RWPE2 (cell line): Measurements from ENCODE around the gene KIAA1217.

Experiments used
- ATAC-seq: fragments of 200-7000 bp; cut with Tn5 transposase; 3 replicates; pipeline ENCODE4 v1.9.1; 2021; ENCODE audit warnings: low read depth
- DNase-seq: peaks from one replicate; pipeline ENCODE4 v3.0.0-alpha.2; 2020; ENCODE audit warnings: low spot score
- H3K27ac ChIP-seq: fragments of 450-650 bp; 2 replicates; pipeline ENCODE4 v1.5.1; 2017; ENCODE audit warnings: mild to moderate bottlenecking; ENCODE audit not compliant: poor library complexity, severe bottlenecking
- H3K27me3 ChIP-seq: fragments of 250-450 bp; sonication (Bioruptor Pico); 2 replicates; pipeline ENCODE4 v1.5.1; 2021; ENCODE audit warnings: mild to moderate bottlenecking, moderate library complexity; ENCODE audit not compliant: insufficient read depth, poor library complexity, severe bottlenecking
- H3K36me3 ChIP-seq: fragments of 250-450 bp; sonication (Bioruptor Pico); 2 replicates; pipeline ENCODE4 v1.5.1; 2020; ENCODE audit warnings: low read depth, mild to moderate bottlenecking, moderate library complexity
- H3K4me1 ChIP-seq: fragments of 250-450 bp; sonication (Bioruptor Pico); 2 replicates; pipeline ENCODE4 v1.5.1; 2021; ENCODE audit warnings: mild to moderate bottlenecking, moderate library complexity; ENCODE audit not compliant: insufficient read depth, poor library complexity, severe bottlenecking
- H3K4me3 ChIP-seq: fragments of 250-450 bp; sonication (Bioruptor Pico); 2 replicates; pipeline ENCODE4 v1.5.1; 2021; ENCODE audit warnings: mild to moderate bottlenecking, moderate library complexity; ENCODE audit not compliant: severe bottlenecking
- H3K9me3 ChIP-seq: fragments of 250-450 bp; sonication (Bioruptor Pico); 2 replicates; pipeline ENCODE4 v1.5.1; 2021; ENCODE audit warnings: mild to moderate bottlenecking, moderate library complexity; ENCODE audit not compliant: severe bottlenecking
- CTCF ChIP-seq: fragments of 450-650 bp; IDR thresholded peaks from one replicate; pipeline ENCODE4 v1.5.1; 2017; ENCODE audit warnings: mild to moderate bottlenecking, moderate library complexity; ENCODE audit not compliant: poor library complexity, severe bottlenecking

KIAA1217 gene

GRCh38 chr10:24432478-24433416 lies 223.8 kb downstream of the KIAA1217 start:
- peak; percentile 37; the same call in 2 of the 3 replicates for ATAC-seq
- no peaks in the 10 kb centered on the region for H3K9me3 ChIP-seq

GRCh38 chr10:24433705-24434104 lies 224.8 kb downstream of the KIAA1217 start:
- no peaks in the 10 kb centered on the region for H3K9me3 ChIP-seq
- TF ChIP-seq CTCF, result no peak
- H3K4me3 ChIP-seq, result no peak overlapping the region
- H3K27me3 ChIP-seq, result no peaks in the 10 kb centered on the region
- H3K27ac ChIP-seq, result no peak overlapping the region
- H3K4me1 ChIP-seq, result peaks cover 12% of the 10 kb centered on the region
- peaks cover 8% of the 10 kb centered on the region for H3K36me3 ChIP-seq
- ATAC-seq (no peak), DNase-seq (no peak)

More at GRCh38 chr10:24432478-24433416, 223.8 kb downstream of the KIAA1217 start:
- Histone ChIP-seq H3K4me3 (no peak overlapping the region), H3K27me3 (no peaks in the 10 kb centered on the region), H3K27ac (peak overlapping the region; percentile 9), H3K4me1 (peaks cover 18% of the 10 kb centered on the region), H3K36me3 (peaks cover 8% of the 10 kb centered on the region)
- no peak for DNase-seq
- TF ChIP-seq CTCF, result no peak

- Histone ChIP-seq H3K27me3 (no peaks in the 10 kb centered on the region), H3K4me1 (peaks cover 12% of the 10 kb centered on the region), H3K27ac (peak overlapping the region; percentile 51), H3K9me3 (no peaks in the 10 kb centered on the region), H3K36me3 (peaks cover 8% of the 10 kb centered on the region), H3K4me3 (no peak overlapping the region)
- no peak for DNase-seq
- TF ChIP-seq CTCF, result no peak
- ATAC-seq, result peak; percentile 49; the same call in 2 of the 3 replicates
Measured at GRCh38 chr10:24434961-24435360, 226.0 kb downstream of the KIAA1217 start.

GRCh38 chr10:24435374-24435773 lies 226.4 kb downstream of the KIAA1217 start:
- no peak for TF ChIP-seq CTCF
- ATAC-seq (peak; percentile 95), DNase-seq (no peak)
- no peaks in the 10 kb centered on the region for H3K27me3 ChIP-seq
- peak overlapping the region; percentile 51 for H3K27ac ChIP-seq
- H3K4me3 ChIP-seq, result no peak overlapping the region
- no peaks in the 10 kb centered on the region for H3K9me3 ChIP-seq
- H3K36me3 ChIP-seq, result peaks cover 8% of the 10 kb centered on the region
- peaks cover 12% of the 10 kb centered on the region for H3K4me1 ChIP-seq

- H3K4me3 ChIP-seq, result no peak overlapping the region
- ATAC-seq, result no peak
- H3K27ac ChIP-seq, result no peak overlapping the region
Measured at GRCh38 chr10:24437302-24437701, 228.4 kb downstream of the KIAA1217 start.

More at GRCh38 chr10:24437302-24437701, 228.4 kb downstream of the KIAA1217 start:
- Histone ChIP-seq H3K4me1 (peaks cover 12% of the 10 kb centered on the region), H3K9me3 (no peaks in the 10 kb centered on the region), H3K36me3 (peaks cover 8% of the 10 kb centered on the region), H3K27me3 (no peaks in the 10 kb centered on the region)
- DNase-seq, result no peak
- TF ChIP-seq CTCF, result no peak
